SU-DHL-6 (cell line): ENCODE data around the gene PTGES3L.
"Not testable (repeated sequence)": the region's sequence is repeated elsewhere in the genome, so short reads cannot be mapped to it uniquely, and the experiment has no call there.

Experiments
- H2AFZ ChIP-seq: fragments of 200-600 bp; sonication (generic); 2 replicates; pipeline ENCODE4 v1.6.1; 2014; ENCODE audit warnings: low read depth, mild to moderate bottlenecking, moderate library complexity, mixed read lengths, antibody characterized with exemption, low read length; ENCODE audit not compliant: severe bottlenecking
- H3F3A ChIP-seq: fragments of 200-600 bp; shearing (Covaris generic); 2 replicates; pipeline ENCODE4 v1.6.0; 2016; ENCODE audit warnings: antibody characterized with exemption, mild to moderate bottlenecking; ENCODE audit not compliant: insufficient read depth
- H3K27ac ChIP-seq: fragments of 200-600 bp; sonication (generic); 2 replicates; pipeline ENCODE4 v1.5.1; 2016; ENCODE audit warnings: low read depth, mild to moderate bottlenecking, low read length, moderate library complexity, mixed read lengths
- H3K27me3 ChIP-seq: fragments of 200-600 bp; sonication (generic), shearing (Covaris generic); 2 replicates; pipeline ENCODE4 v1.6.0; 2014; ENCODE audit warnings: mild to moderate bottlenecking, low read length
- H3K36me3 ChIP-seq: fragments of 200-600 bp; sonication (generic); 2 replicates; pipeline ENCODE4 v1.6.1; 2014; ENCODE audit warnings: mild to moderate bottlenecking, low read length, mixed read lengths
- H3K4me2 ChIP-seq: fragments of 300-600, 200-600 bp; shearing (Covaris generic), sonication (generic); 2 replicates; pipeline ENCODE4 v1.6.0; 2014; ENCODE audit warnings: low read length, low read depth, mild to moderate bottlenecking; ENCODE audit not compliant: poor library complexity, severe bottlenecking
- H3K4me3 ChIP-seq: fragments of 200-600 bp; sonication (generic); 2 replicates; pipeline ENCODE4 v1.5.1; 2014; ENCODE audit warnings: antibody characterized with exemption, low read length, mild to moderate bottlenecking, mixed read lengths; ENCODE audit not compliant: insufficient read depth, poor library complexity, severe bottlenecking
- H3K79me2 ChIP-seq: fragments of 200-600 bp; sonication (generic); 2 replicates; pipeline ENCODE4 v1.6.1; 2014; ENCODE audit warnings: mild to moderate bottlenecking, low read length, moderate library complexity; ENCODE audit not compliant: insufficient read depth
- H3K9ac ChIP-seq: fragments of 200-600 bp; sonication (generic); 2 replicates; pipeline ENCODE4 v1.7.0; 2014; ENCODE audit warnings: mild to moderate bottlenecking, low read length
- H3K9me2 ChIP-seq: fragments of 200-600 bp; sonication (generic); replicated peaks from 2 replicates; pipeline ENCODE4 v1.6.1; 2014; ENCODE audit warnings: low read length; ENCODE audit not compliant: insufficient read depth
- H3K9me3 ChIP-seq: fragments of 200-600 bp; sonication (generic); 2 replicates; pipeline ENCODE4 v1.6.1; 2014; ENCODE audit warnings: low read length, mixed read lengths; ENCODE audit not compliant: insufficient read depth
- H4K20me1 ChIP-seq: fragments of 200-600 bp; sonication (generic); 2 replicates; pipeline ENCODE4 v1.6.1; 2014; ENCODE audit warnings: low read depth, mild to moderate bottlenecking, antibody characterized with exemption, low read length, moderate library complexity, mixed read lengths
- CTCF ChIP-seq: fragments of 200-600 bp; sonication (generic); IDR thresholded peaks from one replicate; pipeline ENCODE4 v1.5.1; 2017; ENCODE audit warnings: antibody characterized with exemption, mild to moderate bottlenecking, low read length, moderate library complexity; ENCODE audit not compliant: insufficient read depth, poor library complexity, severe bottlenecking
- EZH2phosphoT487 ChIP-seq: fragments of 200-600 bp; sonication (generic), shearing (Covaris generic); conservative IDR thresholded peaks from 2 replicates; pipeline ENCODE4 v1.6.1; 2018; ENCODE audit warnings: mild to moderate bottlenecking, antibody characterized with exemption, low read length, moderate library complexity, mixed read lengths

Gene PTGES3L

GRCh38 chr17:42929497-42929844 is 50.4 kb downstream of the PTGES3L start:
- H3K4me3 ChIP-seq = no peak overlapping the region
- H3K9ac ChIP-seq = no peak overlapping the region
- H3K27me3 ChIP-seq = no peaks in the 10 kb centered on the region
- H3K9me3 ChIP-seq = no peaks in the 10 kb centered on the region
- peak overlapping the region; percentile 78 for H2AFZ ChIP-seq
- no peaks in the 10 kb centered on the region for H3K79me2 ChIP-seq
- no peaks in the 10 kb centered on the region for H4K20me1 ChIP-seq
- no peak for TF ChIP-seq EZH2phosphoT487
- no peak for TF ChIP-seq CTCF
- no peaks in the 10 kb centered on the region for H3F3A ChIP-seq
- H3K36me3 ChIP-seq = no peaks in the 10 kb centered on the region
- no peak overlapping the region for H3K4me2 ChIP-seq
- H3K9me2 ChIP-seq = no peaks in the 10 kb centered on the region
- no peak overlapping the region for H3K27ac ChIP-seq

- no peaks in the 10 kb centered on the region for H3K27me3 ChIP-seq
- H4K20me1 ChIP-seq = no peaks in the 10 kb centered on the region
- no peaks in the 10 kb centered on the region for H3K9me3 ChIP-seq
- H3K4me3 ChIP-seq = no peak overlapping the region
- no peaks in the 10 kb centered on the region for H3K36me3 ChIP-seq
- no peaks in the 10 kb centered on the region for H3K79me2 ChIP-seq
- no peaks in the 10 kb centered on the region for H3K9me2 ChIP-seq
- TF ChIP-seq CTCF (peak; percentile 58), EZH2phosphoT487 (no peak)
- H3K4me2 ChIP-seq = peak overlapping the region; percentile 5
- H3K9ac ChIP-seq = 0 out of 2 replicates have a peak overlapping the region, but pooled peaks have one; percentile 13
- no peaks in the 10 kb centered on the region for H3F3A ChIP-seq
- peak overlapping the region; percentile 78 for H2AFZ ChIP-seq
- no peak overlapping the region for H3K27ac ChIP-seq
Observed at GRCh38 chr17:42928714-42929496, 51.0 kb downstream of the PTGES3L start.

GRCh38 chr17:42924891-42925290 is 55.0 kb downstream of the PTGES3L start:
- H3K4me2 ChIP-seq = no peak overlapping the region
- H3K27me3 ChIP-seq = no peaks in the 10 kb centered on the region
- H3K9me2 ChIP-seq = no peaks in the 10 kb centered on the region
- no peak overlapping the region for H3K4me3 ChIP-seq
- TF ChIP-seq CTCF (no peak), EZH2phosphoT487 (no peak)
- H3K9ac ChIP-seq = no peak overlapping the region
- no peaks in the 10 kb centered on the region for H3F3A ChIP-seq
- no peaks in the 10 kb centered on the region for H3K9me3 ChIP-seq
- H3K79me2 ChIP-seq = no peaks in the 10 kb centered on the region
- H3K27ac ChIP-seq = no peak overlapping the region
- H3K36me3 ChIP-seq = no peaks in the 10 kb centered on the region
- H4K20me1 ChIP-seq = no peaks in the 10 kb centered on the region
- no peak overlapping the region for H2AFZ ChIP-seq

GRCh38 chr17:42923472-42923871 is 56.4 kb downstream of the PTGES3L start:
- H4K20me1 ChIP-seq, H3K27me3 ChIP-seq, H3K4me2 ChIP-seq, H3K36me3 ChIP-seq, H3K9me2 ChIP-seq, H3K27ac ChIP-seq, H2AFZ ChIP-seq, H3F3A ChIP-seq, H3K9ac ChIP-seq, H3K79me2 ChIP-seq, H3K4me3 ChIP-seq, H3K9me3 ChIP-seq: not testable (repeated sequence)
